HCT116 (cell line): ENCODE measurements around the gene LYRM4. TPM values are rescaled to one million over a fixed set of nuclear protein-coding genes. Genes with fewer than 3 reads are reported as not detected.

Experiments used
- ATAC-seq: fragments of 200-7000 bp; cut with Tn5 transposase; 2 replicates; pipeline ENCODE4 v1.9.1; 2020; ENCODE audit warnings: mild to moderate bottlenecking, moderate library complexity
- BruUV-seq: library from RNA; stranded (reverse); fragments of 400-500 nt; replicated peaks from 2 replicates; lab custom pipeline; 2021; lab: Mats Ljungman, UMichigan
- CTCF ChIA-PET: fragments of 300-600 bp; sonication (Branson Sonifier 250); formaldehyde crosslinking; loops from one replicate; lab custom pipeline; 2021; ENCODE audit warnings: antibody characterized with exemption; lab: Charles Lee
- POLR2A ChIA-PET: fragments of 300-600, 350-600 bp; sonication (Branson Sonifier 250); formaldehyde crosslinking; loops from one replicate; lab custom pipeline; 2021; ENCODE audit warnings: antibody characterized with exemption; lab: Charles Lee
- RAD21 ChIA-PET, 2 experiments: fragments of 300-600 bp; sonication (Branson Sonifier 250); formaldehyde crosslinking; loops; one replicate each; lab custom pipeline; 2023; ENCODE audit warnings: low total read pairs in 2 of 2; ENCODE audit not compliant: uncharacterized antibody in 2 of 2, unreplicated experiment in 2 of 2, low non-redundant PET in 1 of 2; lab: Charles Lee
- DNase-seq: peaks from one replicate; pipeline ENCODE4 v3.0.0-alpha.2; 2010; ENCODE audit warnings: low read depth, low spot score
- H2AFZ ChIP-seq: fragments of 200-600 bp; shearing (Covaris generic), sonication (generic); 2 replicates; pipeline ENCODE4 v1.6.1; 2017; ENCODE audit warnings: low read depth, mixed run types, mixed read lengths, antibody characterized with exemption, low read length; ENCODE audit not compliant: poor library complexity, severe bottlenecking
- H3K27ac ChIP-seq: 2 replicates; pipeline ENCODE4 v1.5.1; 2012; ENCODE audit warnings: low read depth, low read length
- H3K27me3 ChIP-seq: fragments of 200-600 bp; sonication (generic); 2 replicates; pipeline ENCODE4 v1.6.1; 2016; ENCODE audit warnings: mixed run types, low read length, mixed read lengths; ENCODE audit not compliant: insufficient read depth
- H3K36me3 ChIP-seq, 2 experiments: fragments of 200-500 bp in 1 of 2; fragments of 200-600 bp in 1 of 2; sonication (Bioruptor generic) in 1 of 2; sonication (generic) in 1 of 2; 2 replicates each; pipeline versions ENCODE4 v1.5.1 to v1.6.1; 2014 to 2016; ENCODE audit warnings: low read length in 2 of 2, inconsistent platforms in 1 of 2, mixed read lengths in 1 of 2, mixed run types in 1 of 2; ENCODE audit not compliant: insufficient read depth in 2 of 2, control insufficient read depth in 1 of 2
- H3K4me1 ChIP-seq, 2 experiments: fragments of 200-600 bp in 1 of 2; sonication (generic) in 1 of 2; 2 replicates each; pipeline versions ENCODE4 v1.5.1 to v1.6.1; 2012 to 2017; ENCODE audit warnings: low read length in 2 of 2, inconsistent platforms in 1 of 2, mild to moderate bottlenecking in 1 of 2, mixed read lengths in 1 of 2, mixed run types in 1 of 2, moderate library complexity in 1 of 2; ENCODE audit not compliant: insufficient read depth in 2 of 2, control insufficient read depth in 1 of 2
- H3K4me2 ChIP-seq: fragments of 200-600 bp; sonication (generic); 2 replicates; pipeline ENCODE4 v1.6.1; 2017; ENCODE audit warnings: mixed run types, low read length, mixed read lengths
- H3K4me3 ChIP-seq, 2 experiments: fragments of 200-600 bp in 1 of 2; sonication (generic) in 1 of 2; replicated peaks in 1 of 2; 2 replicates each; pipeline ENCODE4 v1.5.1; 2011 to 2016; ENCODE audit warnings: low read length in 2 of 2, control low read depth in 1 of 2, low read depth in 1 of 2, mild to moderate bottlenecking in 1 of 2, mixed read lengths in 1 of 2, mixed run types in 1 of 2
- H3K79me2 ChIP-seq: fragments of 200-600 bp; sonication (generic); 2 replicates; pipeline ENCODE4 v1.6.1; 2017; ENCODE audit warnings: mild to moderate bottlenecking, mixed run types, low read length, moderate library complexity, mixed read lengths; ENCODE audit not compliant: insufficient read depth
- H3K9ac ChIP-seq: fragments of 200-600 bp; sonication (generic); 2 replicates; pipeline ENCODE4 v1.6.1; 2016; ENCODE audit warnings: low read length, mixed read lengths
- H3K9me2 ChIP-seq: fragments of 200-600 bp; sonication (generic), shearing (Covaris generic); 2 replicates; pipeline ENCODE4 v1.6.1; 2017; ENCODE audit warnings: mixed run types, mild to moderate bottlenecking, moderate library complexity; ENCODE audit not compliant: insufficient read depth
- H3K9me3 ChIP-seq, 2 experiments: fragments of 200-500 bp in 1 of 2; fragments of 200-600 bp in 1 of 2; sonication (Bioruptor generic) in 1 of 2; sonication (generic) in 1 of 2; 2 replicates each; pipeline ENCODE4 v1.6.1; 2014 to 2017; ENCODE audit warnings: low read length in 2 of 2, mixed read lengths in 2 of 2, inconsistent platforms in 1 of 2, low read depth in 1 of 2, mild to moderate bottlenecking in 1 of 2, mixed run types in 1 of 2, moderate library complexity in 1 of 2; ENCODE audit not compliant: control insufficient read depth in 1 of 2, insufficient read depth in 1 of 2
- H4K20me1 ChIP-seq: fragments of 200-600 bp; sonication (generic), shearing (Covaris generic); 2 replicates; pipeline ENCODE4 v1.6.1; 2017; ENCODE audit warnings: mixed run types, mild to moderate bottlenecking, moderate library complexity; ENCODE audit not compliant: insufficient read depth
- CBX3 ChIP-seq: IDR thresholded peaks from 2 replicates; pipeline ENCODE4 v1.6.1; 2012; ENCODE audit warnings: low read depth
- CEBPB ChIP-seq: IDR thresholded peaks from 2 replicates; pipeline ENCODE4 v1.6.1; 2012; ENCODE audit warnings: low read depth
- CTCF ChIP-seq, 3 experiments: fragments of 200-600 bp in 1 of 3; sonication (generic) in 1 of 3; IDR thresholded peaks in 2 of 3; conservative IDR thresholded peaks in 1 of 3; 2 replicates each; pipeline ENCODE4 v1.5.1; 2012 to 2017; ENCODE audit warnings: low read depth in 2 of 3, low read length in 2 of 3, antibody characterized with exemption in 1 of 3, borderline replicate concordance in 1 of 3, control low read depth in 1 of 3, mild to moderate bottlenecking in 1 of 3, mixed read lengths in 1 of 3, mixed run types in 1 of 3, moderate library complexity in 1 of 3; ENCODE audit not compliant: insufficient read depth in 1 of 3
- EGR1 ChIP-seq: IDR thresholded peaks from 2 replicates; pipeline ENCODE4 v1.6.1; 2012; ENCODE audit warnings: low read depth
- ELF1 ChIP-seq: IDR thresholded peaks from 2 replicates; pipeline ENCODE4 v1.6.1; 2012; ENCODE audit warnings: low read depth, borderline replicate concordance
- EZH2phosphoT487 ChIP-seq: fragments of 200-600 bp; IDR thresholded peaks from 2 replicates; pipeline ENCODE4 v1.6.1; 2018; ENCODE audit warnings: antibody characterized with exemption, borderline replicate concordance
- JUND ChIP-seq: IDR thresholded peaks from 2 replicates; pipeline ENCODE4 v1.6.1; 2012
- RAD21 ChIP-seq: IDR thresholded peaks from 2 replicates; pipeline ENCODE4 v1.6.1; 2012; ENCODE audit warnings: low read depth, mild to moderate bottlenecking
- SRF ChIP-seq: IDR thresholded peaks from 2 replicates; pipeline ENCODE4 v1.6.1; 2012; ENCODE audit warnings: low read depth
- TCF7L2 ChIP-seq: IDR thresholded peaks from 2 replicates; pipeline ENCODE4 v1.7.0; 2011; ENCODE audit warnings: borderline replicate concordance, inconsistent platforms; ENCODE audit not compliant: insufficient read depth, insufficient read length; ENCODE audit errors: extremely low read depth
- YY1 ChIP-seq: IDR thresholded peaks from 2 replicates; pipeline ENCODE4 v1.6.1; 2011; ENCODE audit warnings: low read length, low read depth, moderate library complexity, mild to moderate bottlenecking; ENCODE audit not compliant: insufficient replicate concordance; ENCODE audit errors: extremely low read depth
- ZBTB33 ChIP-seq: IDR thresholded peaks from 2 replicates; pipeline ENCODE4 v1.6.1; 2011; ENCODE audit warnings: mild to moderate bottlenecking, low read length, moderate library complexity; ENCODE audit not compliant: insufficient replicate concordance; ENCODE audit errors: extremely low read depth
- ZNF274 ChIP-seq: fragments of 200-500 bp; sonication (Bioruptor generic); IDR thresholded peaks from 2 replicates; pipeline ENCODE4 v1.6.1; 2014; ENCODE audit warnings: mild to moderate bottlenecking, low read depth, low read length, inconsistent platforms
- intact Hi-C: fragments of 100-400 bp; cut with micrococcal nuclease; formaldehyde crosslinking; loops from 2 replicates; pipeline ENCODE4 v1.10.0; 2022
- total RNA-seq: library from RNA; stranded (reverse); gene quantifications from one replicate; pipeline ENCODE4 v1.2.1, GENCODE V29; 2021; ENCODE audit not compliant: unreplicated experiment

Gene LYRM4
- total RNA-seq, 1 experiment from 2014 or later, result 30.1 TPM

- intact Hi-C loops, result no loop called here
- Histone ChIP-seq H3K36me3 (no peaks in the 10 kb centered on the region), H3K4me1 (peaks cover 19 to 24% of the 10 kb centered on the region in 2 experiments), H3K27ac (no peak overlapping the region), H3K27me3 (no peaks in the 10 kb centered on the region), H2AFZ (no peak overlapping the region), H3K4me2 (peak overlapping the region; percentile 63), H3K9me3 (no peaks in the 10 kb centered on the region), H3K9ac (no peak overlapping the region), H3K79me2 (no peaks in the 10 kb centered on the region), H3K9me2 (no peaks in the 10 kb centered on the region)
- ChIA-PET POLR2A (no interaction called here), CTCF (no interaction called here), RAD21 (no interaction called here)
- no TSS peak for BruUV-seq
- ATAC-seq (no peak), DNase-seq (no peak)
- TF ChIP-seq CBX3 (no peak), YY1 (no peak), ZNF274 (no peak), SRF (no peak), JUND (no peak), EGR1 (no peak), CTCF (IDR thresholded peaks at IDR 0.05 in 2 of 3, conservative IDR thresholded peaks at IDR 0.05 in 1 of 3; ENCODE audit: borderline replicate concordance in 1 of 3, insufficient read depth in 1 of 3, low read depth in 2 of 3, low read length in 2 of 3) (no peak), CEBPB (no peak), TCF7L2 (no peak), RAD21 (no peak), ZBTB33 (no peak), EZH2phosphoT487 (no peak), ELF1 (no peak)
- TF ChIP-seq, all 23 proteins: peak for 0
- Histone ChIP-seq H3K4me3 (no peak overlapping the region), H4K20me1 (no peaks in the 10 kb centered on the region)
Measured at GRCh38 chr6:5126214-5126613, 134.5 kb downstream of the LYRM4 start.
